Neuronal stem cell (in vitro differentiated cells): ENCODE results near the gene FAM3A.

ENCODE experiments used
- DNase-seq: peaks from one replicate; pipeline ENCODE4 v3.0.0-alpha.2; 2013; ENCODE audit warnings: low spot score
- H2AFZ ChIP-seq: one replicate; pipeline ENCODE4 v1.6.1; 2013; ENCODE audit warnings: mild to moderate bottlenecking, low read length, inconsistent platforms
- H2AK5ac ChIP-seq: 2 replicates; pipeline ENCODE4 v1.6.1; 2013; ENCODE audit warnings: low read depth, mild to moderate bottlenecking, inconsistent platforms, low read length, moderate library complexity, mixed read lengths
- H2BK120ac ChIP-seq: 2 replicates; pipeline ENCODE4 v1.6.1; 2013; ENCODE audit warnings: low read depth, mild to moderate bottlenecking, inconsistent platforms, low read length, moderate library complexity, mixed read lengths
- H2BK12ac ChIP-seq: one replicate; pipeline ENCODE4 v1.6.1; 2013; ENCODE audit warnings: low read length, inconsistent platforms
- H2BK15ac ChIP-seq: 2 replicates; pipeline ENCODE4 v1.6.1; 2013; ENCODE audit warnings: mild to moderate bottlenecking, low read length, inconsistent platforms, mixed read lengths
- H2BK5ac ChIP-seq: one replicate; pipeline ENCODE4 v1.6.1; 2013; ENCODE audit warnings: inconsistent platforms, mild to moderate bottlenecking, low read length, moderate library complexity
- H3K14ac ChIP-seq: one replicate; pipeline ENCODE4 v1.6.1; 2013; ENCODE audit warnings: low read length, inconsistent platforms
- H3K18ac ChIP-seq: 2 replicates; pipeline ENCODE4 v1.6.1; 2013; ENCODE audit warnings: low read length, inconsistent platforms
- H3K23ac ChIP-seq: 2 replicates; pipeline ENCODE4 v1.6.1; 2013; ENCODE audit warnings: low read depth, mild to moderate bottlenecking, mixed read lengths, low read length, inconsistent platforms; ENCODE audit not compliant: poor library complexity
- H3K27ac ChIP-seq: replicated peaks from 3 replicates; pipeline ENCODE4 v1.5.1; 2013; ENCODE audit warnings: low read length, inconsistent platforms
- H3K27me3 ChIP-seq, 3 experiments: 2 replicates each; pipeline ENCODE4 v1.6.1; 2013; ENCODE audit warnings: low read length in 3 of 3, mild to moderate bottlenecking in 2 of 3, inconsistent platforms in 1 of 3, low read depth in 1 of 3, mixed read lengths in 1 of 3, moderate library complexity in 1 of 3; ENCODE audit not compliant: control insufficient read depth in 3 of 3, insufficient read depth in 3 of 3
- H3K36me3 ChIP-seq, 2 donors: replicated peaks in 1 of 2; 2 replicates each; pipeline ENCODE4 v1.6.1; 2013; ENCODE audit warnings: low read length in 2 of 2; ENCODE audit not compliant: control insufficient read depth in 2 of 2, insufficient read depth in 2 of 2
- H3K4ac ChIP-seq: 2 replicates; pipeline ENCODE4 v1.6.1; 2013; ENCODE audit warnings: inconsistent platforms, mild to moderate bottlenecking, low read length, moderate library complexity
- H3K4me1 ChIP-seq, 2 donors: 1 replicate in 1 of 2; 2 replicates in 1 of 2; pipeline ENCODE4 v1.6.1; 2013; ENCODE audit warnings: low read length in 2 of 2, low read depth in 1 of 2; ENCODE audit not compliant: control insufficient read depth in 2 of 2, insufficient read depth in 1 of 2
- H3K4me2 ChIP-seq: one replicate; pipeline ENCODE4 v1.6.1; 2013; ENCODE audit warnings: mild to moderate bottlenecking, low read length, inconsistent platforms; ENCODE audit not compliant: insufficient read depth, poor library complexity, severe bottlenecking
- H3K4me3 ChIP-seq, 2 donors: 2 replicates each; pipeline ENCODE4 v1.5.1; 2013; ENCODE audit warnings: low read length in 2 of 2, mild to moderate bottlenecking in 2 of 2, inconsistent platforms in 1 of 2, moderate library complexity in 1 of 2
- H3K79me1 ChIP-seq: one replicate; pipeline ENCODE4 v1.6.1; 2013; ENCODE audit warnings: low read depth, mild to moderate bottlenecking, inconsistent platforms, low read length, moderate library complexity
- H3K9ac ChIP-seq: one replicate; pipeline ENCODE4 v1.6.1; 2013; ENCODE audit warnings: mild to moderate bottlenecking, low read depth, low read length, inconsistent platforms; ENCODE audit not compliant: poor library complexity
- H3K9me3 ChIP-seq, 2 donors: replicated peaks in 1 of 2; 2 replicates each; pipeline versions ENCODE3 to v1.6.1; 2013; ENCODE audit warnings: low read length in 2 of 2, mild to moderate bottlenecking in 2 of 2, inconsistent platforms in 1 of 2, low read depth in 1 of 2, mixed read lengths in 1 of 2, moderate library complexity in 1 of 2; ENCODE audit not compliant: control insufficient read depth in 2 of 2, insufficient read depth in 1 of 2
- H4K8ac ChIP-seq: one replicate; pipeline ENCODE4 v1.6.1; 2013; ENCODE audit warnings: low read depth, mild to moderate bottlenecking, inconsistent platforms, low read length, moderate library complexity
- H4K91ac ChIP-seq: one replicate; pipeline ENCODE4 v1.6.1; 2013; ENCODE audit warnings: low read length, low read depth, mild to moderate bottlenecking, inconsistent platforms; ENCODE audit not compliant: poor library complexity
- WGBS, 2 donors: extraction: QIAGEN DNeasy Blood & Tissue Kit; methylation state at CpG; one replicate each; pipeline ENCODE4 v1.1.7; 2013; ENCODE audit warnings: missing lambda C conversion rate in 2 of 2, mixed read lengths in 1 of 2; ENCODE audit not compliant: insufficient read length in 2 of 2, insufficient replicate concordance in 1 of 2; ENCODE audit errors: extremely low coverage in 2 of 2; 5-methylcytosine and 5-hydroxymethylcytosine counted together

Gene FAM3A

DNA sequence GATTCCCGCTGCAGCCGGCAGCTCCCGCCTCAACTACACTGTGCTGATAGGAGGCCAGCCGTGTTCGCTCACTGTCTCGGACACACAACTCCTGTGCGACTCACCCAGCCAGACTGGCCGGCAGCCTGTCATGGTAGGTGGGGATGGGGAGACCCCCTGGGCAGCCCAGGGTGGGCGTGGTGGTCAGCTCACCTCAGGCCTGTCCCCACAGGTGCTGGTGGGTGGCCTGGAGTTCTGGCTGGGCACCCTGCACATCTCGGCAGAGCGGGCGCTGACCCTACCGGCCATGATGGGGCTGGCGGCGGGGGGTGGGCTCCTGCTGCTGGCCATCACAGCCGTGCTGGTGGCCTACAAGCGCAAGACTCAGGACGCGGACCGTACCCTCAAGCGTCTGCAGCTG lies 48.5 kb downstream of the FAM3A start:
- Histone ChIP-seq H3K27ac (no peak overlapping the region), H3K9ac (no peak overlapping the region), H3K18ac (no peak overlapping the region), H3K79me1 (peaks cover 2% of the 10 kb centered on the region), H2BK12ac (no peak overlapping the region), H2BK5ac (no peak overlapping the region), H3K14ac (no peak overlapping the region), H3K4me2 (no peak overlapping the region), H3K23ac (no peak overlapping the region), H2AFZ (no peak overlapping the region), H3K4ac (no peak overlapping the region), H4K91ac (no peak overlapping the region), H3K36me3 (peaks cover 16 to 76% of the 10 kb centered on the region in 2 donors), H2BK15ac (no peak overlapping the region), H2AK5ac (no peak overlapping the region), H3K27me3 (no peaks in the 10 kb centered on the region), H3K9me3 (no peaks in the 10 kb centered on the region), H3K4me1 (no peaks in the 10 kb centered on the region), H2BK120ac (no peak overlapping the region), H4K8ac (no peak overlapping the region), H3K4me3 (no peak overlapping the region)
- WGBS, 2 donors = no CpG with 5 or more reads among the region's 21 CpGs
- no peak for DNase-seq

DNA sequence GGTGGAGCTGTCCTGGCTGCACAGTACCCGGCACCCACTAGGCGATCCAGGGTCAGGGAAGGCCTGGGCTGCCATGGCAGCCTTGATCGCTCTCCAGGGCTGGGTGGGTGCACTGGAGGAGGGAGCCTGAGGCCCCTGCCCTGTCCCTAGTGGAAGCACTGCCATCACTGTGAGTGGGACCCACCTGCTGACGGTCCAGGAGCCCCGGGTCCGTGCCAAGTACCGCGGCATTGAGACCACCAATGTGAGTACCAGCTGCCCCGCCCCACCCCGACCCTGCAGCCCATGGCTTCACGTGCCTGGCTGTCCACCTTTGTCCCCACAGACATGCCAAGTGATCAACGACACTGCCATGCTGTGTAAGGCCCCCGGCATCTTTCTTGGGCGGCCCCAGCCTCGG lies 49.1 kb downstream of the FAM3A start:
- H2BK15ac ChIP-seq = no peak overlapping the region
- H2AFZ ChIP-seq = no peak overlapping the region
- no peaks in the 10 kb centered on the region for H3K4me1 ChIP-seq
- H3K23ac ChIP-seq = no peak overlapping the region
- no peak overlapping the region for H3K4me3 ChIP-seq
- no peak overlapping the region for H2AK5ac ChIP-seq
- no peak overlapping the region for H3K18ac ChIP-seq
- no peak overlapping the region for H2BK120ac ChIP-seq
- no peaks in the 10 kb centered on the region for H3K27me3 ChIP-seq
- H3K9me3 ChIP-seq = no peaks in the 10 kb centered on the region
- H4K91ac ChIP-seq = no peak overlapping the region
- peaks cover 2% of the 10 kb centered on the region for H3K79me1 ChIP-seq
- H3K4me2 ChIP-seq = no peak overlapping the region
- no peak overlapping the region for H2BK12ac ChIP-seq
- H3K9ac ChIP-seq = no peak overlapping the region
- H2BK5ac ChIP-seq = no peak overlapping the region
- H3K4ac ChIP-seq = no peak overlapping the region
- no CpG with 5 or more reads among the region's 15 CpGs for WGBS, 2 donors
- H3K14ac ChIP-seq = no peak overlapping the region
- no peak for DNase-seq
- no peak overlapping the region for H4K8ac ChIP-seq
- H3K36me3 ChIP-seq = peaks cover 16 to 76% of the 10 kb centered on the region in 2 donors
- H3K27ac ChIP-seq = no peak overlapping the region

DNA sequence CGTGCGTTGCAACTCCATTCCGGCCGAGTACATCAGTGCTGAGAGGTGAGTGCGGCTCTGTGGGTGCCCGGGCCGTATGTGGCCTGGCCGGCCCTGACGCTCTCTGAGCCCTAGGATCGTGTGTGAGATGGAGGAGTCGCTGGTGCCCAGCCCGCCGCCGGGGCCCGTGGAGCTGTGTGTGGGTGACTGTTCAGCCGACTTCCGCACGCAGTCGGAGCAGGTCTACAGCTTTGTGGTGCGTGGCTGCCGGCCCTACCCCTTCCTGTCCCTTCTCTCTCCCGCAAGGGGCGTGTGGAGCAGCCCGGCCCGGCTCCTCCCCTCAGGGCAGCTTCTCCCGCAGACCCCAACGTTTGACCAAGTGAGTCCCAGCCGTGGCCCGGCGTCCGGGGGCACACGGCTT lies 50.0 kb downstream of the FAM3A start:
- Histone ChIP-seq H3K79me1 (peaks cover 2% of the 10 kb centered on the region), H3K4me3 (no peak overlapping the region), H3K4ac (no peak overlapping the region), H3K18ac (no peak overlapping the region), H3K9ac (no peak overlapping the region), H3K27ac (no peak overlapping the region), H3K27me3 (no peaks in the 10 kb centered on the region), H2BK120ac (no peak overlapping the region), H3K4me2 (no peak overlapping the region), H2AFZ (no peak overlapping the region), H4K91ac (no peak overlapping the region), H3K4me1 (no peaks in the 10 kb centered on the region), H3K23ac (no peak overlapping the region), H2BK12ac (no peak overlapping the region), H2BK15ac (no peak overlapping the region), H4K8ac (no peak overlapping the region), H3K9me3 (no peaks in the 10 kb centered on the region), H3K14ac (no peak overlapping the region), H2BK5ac (no peak overlapping the region), H3K36me3 (peaks cover 16 to 76% of the 10 kb centered on the region in 2 donors), H2AK5ac (no peak overlapping the region)
- no CpG with 5 or more reads among the region's 32 CpGs for WGBS, 2 donors
- DNase-seq = no peak

DNA sequence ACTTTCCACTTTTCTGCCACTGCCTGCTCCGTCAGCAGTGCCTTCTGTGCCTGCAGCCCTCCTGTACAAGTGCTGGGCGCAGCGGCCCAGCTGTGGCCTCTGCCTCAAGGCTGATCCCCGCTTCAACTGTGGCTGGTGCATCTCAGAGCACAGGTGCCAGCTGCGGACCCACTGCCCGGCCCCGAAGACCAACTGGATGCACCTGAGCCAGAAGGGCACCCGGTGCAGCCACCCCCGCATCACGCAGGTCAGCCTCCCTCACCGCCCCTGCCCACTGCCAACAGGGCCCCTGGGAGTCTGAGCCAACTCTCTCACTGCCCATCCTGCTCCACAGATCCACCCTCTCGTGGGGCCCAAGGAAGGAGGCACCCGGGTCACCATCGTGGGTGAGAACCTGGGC lies 50.4 kb downstream of the FAM3A start:
- Histone ChIP-seq H2AFZ (no peak overlapping the region), H3K4me3 (no peak overlapping the region), H2BK15ac (no peak overlapping the region), H3K9ac (no peak overlapping the region), H2AK5ac (no peak overlapping the region), H2BK120ac (no peak overlapping the region), H3K27ac (no peak overlapping the region), H3K4ac (no peak overlapping the region), H3K4me2 (no peak overlapping the region), H4K91ac (no peak overlapping the region), H3K27me3 (no peaks in the 10 kb centered on the region), H3K4me1 (no peaks in the 10 kb centered on the region), H2BK5ac (no peak overlapping the region), H3K9me3 (no peaks in the 10 kb centered on the region), H4K8ac (no peak overlapping the region), H3K36me3 (peaks cover 18 to 76% of the 10 kb centered on the region in 2 donors), H3K79me1 (peaks cover 2% of the 10 kb centered on the region), H3K23ac (no peak overlapping the region), H3K14ac (no peak overlapping the region), H3K18ac (no peak overlapping the region), H2BK12ac (no peak overlapping the region)
- no peak for DNase-seq
- no CpG with 5 or more reads among the region's 14 CpGs for WGBS, 2 donors
